ENCODE results near the gene PDE8B.

PDE8B gene

GRCh38 chr5:77409870-77410621 lies 199.6 kb downstream of the PDE8B start:
- TF ChIP-seq GATA3 (IDR thresholded peaks at IDR 0.05; ENCODE audit: low read depth, low read length), result no peak
- no peak for TF ChIP-seq GATA2 (IDR thresholded peaks at IDR 0.05; ENCODE audit: low read depth, low read length)

- TF ChIP-seq GATA2 (IDR thresholded peaks at IDR 0.05; ENCODE audit: low read depth, low read length) (no peak), GATA3 (IDR thresholded peaks at IDR 0.05; ENCODE audit: low read depth, low read length) (no peak)
Observed at GRCh38 chr5:77413049-77413448, 202.6 kb downstream of the PDE8B start.

- TF ChIP-seq GATA3 (IDR thresholded peaks at IDR 0.05; ENCODE audit: low read depth, low read length) (no peak), GATA2 (IDR thresholded peaks at IDR 0.05; ENCODE audit: low read depth, low read length) (no peak)
Observed at GRCh38 chr5:77418162-77418561, 207.7 kb downstream of the PDE8B start.

- no peak for TF ChIP-seq GATA3 (IDR thresholded peaks at IDR 0.05; ENCODE audit: low read depth, low read length)
Observed at GRCh38 chr5:77418601-77419581, 208.4 kb downstream of the PDE8B start.

GRCh38 chr5:77419644-77420582 lies 209.4 kb downstream of the PDE8B start:
- no peak for TF ChIP-seq GATA3 (IDR thresholded peaks at IDR 0.05; ENCODE audit: low read depth, low read length)
- no peak for TF ChIP-seq GATA2 (IDR thresholded peaks at IDR 0.05; ENCODE audit: low read depth, low read length)

GRCh38 chr5:77420940-77421339 lies 210.5 kb downstream of the PDE8B start:
- TF ChIP-seq GATA3 (IDR thresholded peaks at IDR 0.05; ENCODE audit: low read depth, low read length) (no peak), GATA2 (IDR thresholded peaks at IDR 0.05; ENCODE audit: low read depth, low read length) (no peak)

GRCh38 chr5:77423022-77423750 lies 212.7 kb downstream of the PDE8B start:
- no peak for TF ChIP-seq GATA3 (IDR thresholded peaks at IDR 0.05; ENCODE audit: low read depth, low read length)
- no peak for TF ChIP-seq GATA2 (IDR thresholded peaks at IDR 0.05; ENCODE audit: low read depth, low read length)

- no peak for TF ChIP-seq GATA3 (IDR thresholded peaks at IDR 0.05; ENCODE audit: low read depth, low read length)
- no peak for TF ChIP-seq GATA2 (IDR thresholded peaks at IDR 0.05; ENCODE audit: low read depth, low read length)
Observed at GRCh38 chr5:77424921-77425320, 214.4 kb downstream of the PDE8B start.

- TF ChIP-seq GATA3 (IDR thresholded peaks at IDR 0.05; ENCODE audit: low read depth, low read length) (no peak), GATA2 (IDR thresholded peaks at IDR 0.05; ENCODE audit: low read depth, low read length) (no peak)
Observed at GRCh38 chr5:77425420-77425819, 214.9 kb downstream of the PDE8B start.

GRCh38 chr5:77425998-77426659 lies 215.6 kb downstream of the PDE8B start:
- TF ChIP-seq GATA2 (IDR thresholded peaks at IDR 0.05; ENCODE audit: low read depth, low read length), result no peak

- TF ChIP-seq GATA2 (IDR thresholded peaks at IDR 0.05; ENCODE audit: low read depth, low read length) (no peak), GATA3 (IDR thresholded peaks at IDR 0.05; ENCODE audit: low read depth, low read length) (no peak)
Observed at GRCh38 chr5:77426670-77427069, 216.2 kb downstream of the PDE8B start.

- no peak for TF ChIP-seq GATA2 (IDR thresholded peaks at IDR 0.05; ENCODE audit: low read depth, low read length)
- no peak for TF ChIP-seq GATA3 (IDR thresholded peaks at IDR 0.05; ENCODE audit: low read depth, low read length)
Observed at GRCh38 chr5:77427998-77428397, 217.5 kb downstream of the PDE8B start.

GRCh38 chr5:77428526-77428925 lies 218.0 kb downstream of the PDE8B start:
- TF ChIP-seq GATA2 (IDR thresholded peaks at IDR 0.05; ENCODE audit: low read depth, low read length) (no peak), GATA3 (IDR thresholded peaks at IDR 0.05; ENCODE audit: low read depth, low read length) (no peak)

Measured in SH-SY5Y (cell line).